ENCODE results near the gene STRIP2.

STRIP2 gene

DNA sequence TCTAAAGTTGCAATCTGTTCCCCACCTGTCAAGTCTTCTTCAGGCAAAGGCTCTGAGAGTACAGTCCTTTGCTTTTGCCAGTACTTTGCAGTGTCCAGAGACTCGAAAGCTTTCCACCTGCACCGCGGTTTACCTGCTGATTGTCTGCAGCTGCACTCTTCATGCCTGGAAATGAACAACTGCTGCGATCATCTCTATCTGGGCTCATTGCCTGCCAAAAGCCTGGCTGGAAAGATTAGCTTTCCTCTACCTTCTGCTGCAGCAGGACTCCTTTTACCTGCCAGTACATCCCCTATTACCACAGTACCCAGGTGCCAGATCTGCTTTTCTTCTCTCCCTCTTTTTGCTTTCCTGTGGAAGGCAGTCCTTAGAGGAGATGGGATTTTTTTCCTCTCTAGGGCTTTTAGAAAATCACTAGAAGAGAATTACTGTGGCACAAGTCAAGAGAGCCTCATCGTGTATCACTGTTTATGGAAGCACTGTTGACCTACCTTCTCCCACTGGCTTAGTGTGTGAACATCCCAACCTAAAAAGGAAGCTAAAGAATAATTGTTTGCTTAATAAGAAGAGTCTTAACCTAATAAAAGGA lies 2.2 kb downstream of the STRIP2 start:
- Histone ChIP-seq H3K27me3 (ENCODE audit: insufficient read depth, low read length, poor library complexity) (peaks cover 12% of the 10 kb centered on the region), H3K4me1 (ENCODE audit: insufficient read depth, low read length) (peaks cover 21% of the 10 kb centered on the region)
- DNase-seq: no peak

GRCh38 chr7:129437190-129437589 lies 3.0 kb downstream of the STRIP2 start:
- Histone ChIP-seq H3K36me3 (ENCODE audit: insufficient read depth, low read length) (no peaks in the 10 kb centered on the region), H3K79me2 (ENCODE audit: insufficient read depth, low read length) (no peaks in the 10 kb centered on the region), H3K4me3 (ENCODE audit: low read depth in 1 of 2, low read length in 2 of 2) (no peak overlapping the region), H4K20me1 (ENCODE audit: insufficient read depth, low read length) (no peaks in the 10 kb centered on the region), H3K9ac (ENCODE audit: low read depth, low read length) (no peak overlapping the region), H2AFZ (ENCODE audit: low read depth, low read length) (no peak overlapping the region), H3K4me2 (ENCODE audit: insufficient read depth, low read length) (no peak overlapping the region), H3K27ac (ENCODE audit: low read length) (no peak overlapping the region), H3K27me3 (ENCODE audit: insufficient read depth, low read length, poor library complexity) (peaks cover 12% of the 10 kb centered on the region), H3K4me1 (ENCODE audit: insufficient read depth, low read length) (peaks cover 21% of the 10 kb centered on the region), H3K9me3 (ENCODE audit: insufficient read depth, low read length, severe bottlenecking) (no peaks in the 10 kb centered on the region)
- DNase-seq (no peak), ATAC-seq (ENCODE audit: insufficient read depth, low read depth) (no peak)
- no peak for TF ChIP-seq EZH2 (IDR thresholded peaks at IDR 0.05; ENCODE audit: borderline replicate concordance, low read depth, low read length, severe bottlenecking)
- TF ChIP-seq, protein P1, sequence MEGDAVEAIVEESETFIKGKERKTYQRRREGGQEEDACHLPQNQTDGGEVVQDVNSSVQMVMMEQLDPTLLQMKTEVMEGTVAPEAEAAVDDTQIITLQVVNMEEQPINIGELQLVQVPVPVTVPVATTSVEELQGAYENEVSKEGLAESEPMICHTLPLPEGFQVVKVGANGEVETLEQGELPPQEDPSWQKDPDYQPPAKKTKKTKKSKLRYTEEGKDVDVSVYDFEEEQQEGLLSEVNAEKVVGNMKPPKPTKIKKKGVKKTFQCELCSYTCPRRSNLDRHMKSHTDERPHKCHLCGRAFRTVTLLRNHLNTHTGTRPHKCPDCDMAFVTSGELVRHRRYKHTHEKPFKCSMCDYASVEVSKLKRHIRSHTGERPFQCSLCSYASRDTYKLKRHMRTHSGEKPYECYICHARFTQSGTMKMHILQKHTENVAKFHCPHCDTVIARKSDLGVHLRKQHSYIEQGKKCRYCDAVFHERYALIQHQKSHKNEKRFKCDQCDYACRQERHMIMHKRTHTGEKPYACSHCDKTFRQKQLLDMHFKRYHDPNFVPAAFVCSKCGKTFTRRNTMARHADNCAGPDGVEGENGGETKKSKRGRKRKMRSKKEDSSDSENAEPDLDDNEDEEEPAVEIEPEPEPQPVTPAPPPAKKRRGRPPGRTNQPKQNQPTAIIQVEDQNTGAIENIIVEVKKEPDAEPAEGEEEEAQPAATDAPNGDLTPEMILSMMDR (IDR thresholded peaks at IDR 0.05; ENCODE audit: borderline replicate concordance, extremely low read depth, low read length, poor library complexity, severe bottlenecking): no peak

More for the DNA sequence above, 2.2 kb downstream of the STRIP2 start:
- Histone ChIP-seq H3K9ac (ENCODE audit: low read depth, low read length) (no peak overlapping the region), H3K36me3 (ENCODE audit: insufficient read depth, low read length) (no peaks in the 10 kb centered on the region), H4K20me1 (ENCODE audit: insufficient read depth, low read length) (no peaks in the 10 kb centered on the region), H2AFZ (ENCODE audit: low read depth, low read length) (no peak overlapping the region), H3K9me3 (ENCODE audit: insufficient read depth, low read length, severe bottlenecking) (no peaks in the 10 kb centered on the region), H3K27ac (ENCODE audit: low read length) (no peak overlapping the region), H3K4me3 (ENCODE audit: low read depth in 1 of 2, low read length in 2 of 2) (no peak overlapping the region), H3K4me2 (ENCODE audit: insufficient read depth, low read length) (no peak overlapping the region), H3K79me2 (ENCODE audit: insufficient read depth, low read length) (no peaks in the 10 kb centered on the region)
- no peak for ATAC-seq (ENCODE audit: insufficient read depth, low read depth)
- TF ChIP-seq EZH2 (IDR thresholded peaks at IDR 0.05; ENCODE audit: borderline replicate concordance, low read depth, low read length, severe bottlenecking): no peak
- TF ChIP-seq, protein P1 (IDR thresholded peaks at IDR 0.05; ENCODE audit: borderline replicate concordance, extremely low read depth, low read length, poor library complexity, severe bottlenecking): no peak

DNA sequence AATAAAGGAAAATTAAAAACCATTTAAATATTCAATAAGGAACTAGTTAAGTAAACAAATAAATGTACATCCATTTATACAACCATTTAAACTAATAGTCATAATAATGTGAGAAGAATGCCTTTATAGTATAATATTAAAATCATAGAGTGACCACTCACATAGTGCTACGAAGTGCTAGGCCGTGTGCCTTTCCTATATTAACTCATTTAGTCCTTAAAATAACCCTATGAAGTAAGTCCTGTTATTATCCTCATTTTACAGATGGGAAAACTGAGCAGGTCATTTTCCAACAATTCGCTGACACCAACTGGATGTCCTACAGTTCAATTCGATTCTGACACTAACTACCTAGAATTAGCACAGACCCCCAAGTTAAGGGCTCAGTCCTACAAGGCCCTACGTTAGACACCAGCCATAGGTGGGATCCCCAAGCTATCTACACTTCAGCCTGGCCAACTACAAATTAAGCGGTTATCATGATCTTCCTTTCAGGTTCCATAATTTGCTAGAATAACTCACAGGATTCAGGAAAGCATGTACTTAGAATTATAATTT lies 4.1 kb downstream of the STRIP2 start:
- H2AFZ ChIP-seq (ENCODE audit: low read depth, low read length): no peak overlapping the region

More for the DNA sequence above, 4.1 kb downstream of the STRIP2 start:
- H3K4me1 ChIP-seq (ENCODE audit: insufficient read depth, low read length): peaks cover 18% of the 10 kb centered on the region
- no peak overlapping the region for H3K4me3 ChIP-seq (ENCODE audit: low read depth in 1 of 2, low read length in 2 of 2)
- no peak overlapping the region for H3K9ac ChIP-seq (ENCODE audit: low read depth, low read length)
- ATAC-seq (ENCODE audit: insufficient read depth, low read depth): no peak
- H3K27me3 ChIP-seq (ENCODE audit: insufficient read depth, low read length, poor library complexity): peaks cover 3% of the 10 kb centered on the region
- DNase-seq: no peak
- no peaks in the 10 kb centered on the region for H4K20me1 ChIP-seq (ENCODE audit: insufficient read depth, low read length)
- H3K4me2 ChIP-seq (ENCODE audit: insufficient read depth, low read length): no peak overlapping the region
- TF ChIP-seq, protein P1 (IDR thresholded peaks at IDR 0.05; ENCODE audit: borderline replicate concordance, extremely low read depth, low read length, poor library complexity, severe bottlenecking): no peak
- TF ChIP-seq EZH2 (IDR thresholded peaks at IDR 0.05; ENCODE audit: borderline replicate concordance, low read depth, low read length, severe bottlenecking): no peak
- H3K27ac ChIP-seq (ENCODE audit: low read length): no peak overlapping the region
- H3K36me3 ChIP-seq (ENCODE audit: insufficient read depth, low read length): no peaks in the 10 kb centered on the region
- H3K79me2 ChIP-seq (ENCODE audit: insufficient read depth, low read length): no peaks in the 10 kb centered on the region
- no peaks in the 10 kb centered on the region for H3K9me3 ChIP-seq (ENCODE audit: insufficient read depth, low read length, severe bottlenecking)
